ENCODE measurements around the gene CNTN2.

Gene CNTN2

GRCh38 chr1:205004351-205004750 is 38.7 kb upstream of the CNTN2 start:
- no peak overlapping the region for H4K8ac ChIP-seq (ENCODE audit: low read length)

GRCh38 chr1:205008896-205009295 is 34.1 kb upstream of the CNTN2 start:
- Histone ChIP-seq H4K91ac (ENCODE audit: low read length) (no peak overlapping the region), H3K4me1 (ENCODE audit: control insufficient read depth, insufficient read depth, low read depth, low read length) (no peaks in the 10 kb centered on the region), H4K8ac (ENCODE audit: low read length) (no peak overlapping the region), H3K27ac (ENCODE audit: low read length, poor library complexity, severe bottlenecking) (no peak overlapping the region), H3K27me3 (ENCODE audit: control insufficient read depth in 1 of 2, insufficient read depth in 1 of 2, low read length in 2 of 2) (peaks cover 0 to 36% of the 10 kb centered on the region in 2 experiments), H3K4me3 (ENCODE audit: insufficient read depth in 1 of 2, low read depth in 1 of 2, low read length in 2 of 2) (no peak overlapping the region), H3K23ac (ENCODE audit: low read length in 2 of 2) (no peak overlapping the region), H3K4me2 (ENCODE audit: low read length, poor library complexity, severe bottlenecking) (no peak overlapping the region), H3K14ac (ENCODE audit: low read length in 2 of 2) (no peak overlapping the region), H3K79me1 (replicated peaks; ENCODE audit: low read length, poor library complexity, severe bottlenecking) (no peaks in the 10 kb centered on the region), H3K4ac (ENCODE audit: low read depth in 1 of 2, low read length in 2 of 2) (no peak overlapping the region), H3K18ac (ENCODE audit: low read depth in 1 of 2, low read length in 2 of 2) (no peak overlapping the region), H2BK120ac (ENCODE audit: low read depth, low read length) (no peak overlapping the region), H2BK12ac (ENCODE audit: low read length in 2 of 2) (no peak overlapping the region), H2BK5ac (ENCODE audit: low read depth, low read length, poor library complexity, severe bottlenecking) (no peak overlapping the region), H2BK15ac (ENCODE audit: low read depth, poor library complexity, severe bottlenecking) (no peak overlapping the region), H2AK5ac (ENCODE audit: low read length, severe bottlenecking) (no peak overlapping the region), H3K9me3 (ENCODE audit: control insufficient read depth, low read length) (no peaks in the 10 kb centered on the region), H3K9ac (ENCODE audit: low read length) (no peak overlapping the region), H3K36me3 (ENCODE audit: control insufficient read depth in 1 of 2, insufficient read depth in 2 of 2, low read depth in 1 of 2, low read length in 2 of 2) (peaks cover 0 to 18% of the 10 kb centered on the region in 2 experiments), H2AFZ (ENCODE audit: low read depth, low read length) (no peak overlapping the region)
- no peak for DNase-seq
- 82% methylated on average over 8 of the region's 8 CpGs for WGBS

More at GRCh38 chr1:205004351-205004750, 38.7 kb upstream of the CNTN2 start:
- no peak overlapping the region for H3K14ac ChIP-seq (ENCODE audit: low read length in 2 of 2)
- H2BK120ac ChIP-seq (ENCODE audit: low read depth, low read length) = no peak overlapping the region
- H2AK5ac ChIP-seq (ENCODE audit: low read length, severe bottlenecking) = no peak overlapping the region
- H3K23ac ChIP-seq (ENCODE audit: low read length in 2 of 2) = no peak overlapping the region
- peaks cover 0 to 43% of the 10 kb centered on the region in 2 experiments for H3K36me3 ChIP-seq (ENCODE audit: control insufficient read depth in 1 of 2, insufficient read depth in 2 of 2, low read depth in 1 of 2, low read length in 2 of 2)
- H3K9ac ChIP-seq (ENCODE audit: low read length) = no peak overlapping the region
- no peak overlapping the region for H2AFZ ChIP-seq (ENCODE audit: low read depth, low read length)
- no peak for DNase-seq
- H2BK5ac ChIP-seq (ENCODE audit: low read depth, low read length, poor library complexity, severe bottlenecking) = no peak overlapping the region
- WGBS = 73% methylated on average over 3 of the region's 3 CpGs
- H3K79me1 ChIP-seq (replicated peaks; ENCODE audit: low read length, poor library complexity, severe bottlenecking) = no peaks in the 10 kb centered on the region
- H4K91ac ChIP-seq (ENCODE audit: low read length) = no peak overlapping the region
- no peak overlapping the region for H3K27ac ChIP-seq (ENCODE audit: low read length, poor library complexity, severe bottlenecking)
- H3K27me3 ChIP-seq (ENCODE audit: control insufficient read depth in 1 of 2, insufficient read depth in 1 of 2, low read length in 2 of 2) = peaks cover 0 to 59% of the 10 kb centered on the region in 2 experiments
- H3K4ac ChIP-seq (ENCODE audit: low read depth in 1 of 2, low read length in 2 of 2) = no peak overlapping the region
- H3K18ac ChIP-seq (ENCODE audit: low read depth in 1 of 2, low read length in 2 of 2) = no peak overlapping the region
- no peak overlapping the region for H2BK12ac ChIP-seq (ENCODE audit: low read length in 2 of 2)
- no peak overlapping the region for H3K4me2 ChIP-seq (ENCODE audit: low read length, poor library complexity, severe bottlenecking)
- no peaks in the 10 kb centered on the region for H3K4me1 ChIP-seq (ENCODE audit: control insufficient read depth, insufficient read depth, low read depth, low read length)
- H3K4me3 ChIP-seq (ENCODE audit: insufficient read depth in 1 of 2, low read depth in 1 of 2, low read length in 2 of 2) = no peak overlapping the region
- no peaks in the 10 kb centered on the region for H3K9me3 ChIP-seq (ENCODE audit: control insufficient read depth, low read length)
- H2BK15ac ChIP-seq (ENCODE audit: low read depth, poor library complexity, severe bottlenecking) = no peak overlapping the region

- Histone ChIP-seq H2AFZ (ENCODE audit: low read depth, low read length) (no peak overlapping the region), H4K8ac (ENCODE audit: low read length) (no peak overlapping the region), H3K9ac (ENCODE audit: low read length) (no peak overlapping the region), H3K4me1 (ENCODE audit: control insufficient read depth, insufficient read depth, low read depth, low read length) (no peaks in the 10 kb centered on the region), H3K27me3 (ENCODE audit: control insufficient read depth in 1 of 2, insufficient read depth in 1 of 2, low read length in 2 of 2) (peaks cover 0 to 39% of the 10 kb centered on the region in 2 experiments), H2BK120ac (ENCODE audit: low read depth, low read length) (no peak overlapping the region), H3K4me3 (ENCODE audit: insufficient read depth in 1 of 2, low read depth in 1 of 2, low read length in 2 of 2) (no peak overlapping the region), H2AK5ac (ENCODE audit: low read length, severe bottlenecking) (no peak overlapping the region), H3K27ac (ENCODE audit: low read length, poor library complexity, severe bottlenecking) (no peak overlapping the region), H2BK5ac (ENCODE audit: low read depth, low read length, poor library complexity, severe bottlenecking) (no peak overlapping the region), H3K18ac (ENCODE audit: low read depth in 1 of 2, low read length in 2 of 2) (no peak overlapping the region), H2BK12ac (ENCODE audit: low read length in 2 of 2) (no peak overlapping the region), H4K91ac (ENCODE audit: low read length) (no peak overlapping the region), H3K79me1 (replicated peaks; ENCODE audit: low read length, poor library complexity, severe bottlenecking) (no peaks in the 10 kb centered on the region), H3K23ac (ENCODE audit: low read length in 2 of 2) (no peak overlapping the region), H3K36me3 (ENCODE audit: control insufficient read depth in 1 of 2, insufficient read depth in 2 of 2, low read depth in 1 of 2, low read length in 2 of 2) (peaks cover 0 to 18% of the 10 kb centered on the region in 2 experiments), H3K14ac (ENCODE audit: low read length in 2 of 2) (no peak overlapping the region), H3K4ac (ENCODE audit: low read depth in 1 of 2, low read length in 2 of 2) (no peak overlapping the region), H3K4me2 (ENCODE audit: low read length, poor library complexity, severe bottlenecking) (no peak overlapping the region), H3K9me3 (ENCODE audit: control insufficient read depth, low read length) (no peaks in the 10 kb centered on the region), H2BK15ac (ENCODE audit: low read depth, poor library complexity, severe bottlenecking) (no peak overlapping the region)
- WGBS = 93% methylated on average over 12 of the region's 12 CpGs
- no peak for DNase-seq
Measured at GRCh38 chr1:205009670-205010069, 33.3 kb upstream of the CNTN2 start.

GRCh38 chr1:205012391-205013140 is 30.4 kb upstream of the CNTN2 start:
- WGBS = 65% methylated on average over 13 of the region's 13 CpGs
- Histone ChIP-seq H3K79me1 (replicated peaks; ENCODE audit: low read length, poor library complexity, severe bottlenecking) (no peaks in the 10 kb centered on the region), H3K4me3 (ENCODE audit: insufficient read depth in 1 of 2, low read depth in 1 of 2, low read length in 2 of 2) (no peak overlapping the region), H2BK120ac (ENCODE audit: low read depth, low read length) (no peak overlapping the region), H3K9me3 (ENCODE audit: control insufficient read depth, low read length) (no peaks in the 10 kb centered on the region), H2AFZ (ENCODE audit: low read depth, low read length) (no peak overlapping the region), H3K4me2 (ENCODE audit: low read length, poor library complexity, severe bottlenecking) (no peak overlapping the region), H3K14ac (ENCODE audit: low read length in 2 of 2) (peak overlapping the region in 1 of 2 experiments; percentile 53), H4K91ac (ENCODE audit: low read length) (no peak overlapping the region), H4K8ac (ENCODE audit: low read length) (no peak overlapping the region), H3K4me1 (ENCODE audit: control insufficient read depth, insufficient read depth, low read depth, low read length) (no peaks in the 10 kb centered on the region), H3K36me3 (ENCODE audit: control insufficient read depth in 1 of 2, insufficient read depth in 2 of 2, low read depth in 1 of 2, low read length in 2 of 2) (peaks cover 0 to 18% of the 10 kb centered on the region in 2 experiments), H2BK5ac (ENCODE audit: low read depth, low read length, poor library complexity, severe bottlenecking) (no peak overlapping the region), H3K4ac (ENCODE audit: low read depth in 1 of 2, low read length in 2 of 2) (no peak overlapping the region), H3K18ac (ENCODE audit: low read depth in 1 of 2, low read length in 2 of 2) (no peak overlapping the region), H3K27ac (ENCODE audit: low read length, poor library complexity, severe bottlenecking) (no peak overlapping the region), H2BK12ac (ENCODE audit: low read length in 2 of 2) (no peak overlapping the region), H3K23ac (ENCODE audit: low read length in 2 of 2) (no peak overlapping the region), H2BK15ac (ENCODE audit: low read depth, poor library complexity, severe bottlenecking) (no peak overlapping the region), H3K27me3 (ENCODE audit: control insufficient read depth in 1 of 2, insufficient read depth in 1 of 2, low read length in 2 of 2) (peaks cover 0 to 30% of the 10 kb centered on the region in 2 experiments), H2AK5ac (ENCODE audit: low read length, severe bottlenecking) (no peak overlapping the region), H3K9ac (ENCODE audit: low read length) (no peak overlapping the region)
- DNase-seq = no peak
